ACHN (cell line): ENCODE measurements around the gene MAX.

Source experiments
- DNase-seq: peaks from one replicate; pipeline ENCODE4 v3.0.0-alpha.2; 2015
- in situ Hi-C: cut with HindIII; loops from 2 replicates; pipeline ENCODE4 v1.10.0; 2017; ENCODE audit warnings: low sequenced_read_pairs, low pct_ligation_motif_present, low pct_unique_long_range_greater_than_20kb

The MAX gene

GRCh38 chr14:65079201-65079600 is 23.1 kb downstream of the MAX start:
- DNase-seq, result no peak
- in situ Hi-C loops, result no loop called here

GRCh38 chr14:65077318-65077717 is 25.0 kb downstream of the MAX start:
- no peak for DNase-seq
- in situ Hi-C loops, result no loop called here

- in situ Hi-C loops, result no loop called here
- no peak for DNase-seq
Observed at GRCh38 chr14:65075628-65076325, 26.5 kb downstream of the MAX start.

GRCh38 chr14:65074449-65075150 is 27.7 kb downstream of the MAX start:
- in situ Hi-C loops, result no loop called here
- DNase-seq, result no peak

- in situ Hi-C loops, result no loop called here
- DNase-seq, result no peak
Observed at GRCh38 chr14:65073605-65074201, 28.6 kb downstream of the MAX start.

- in situ Hi-C loops, result no loop called here
- DNase-seq, result no peak
Observed at GRCh38 chr14:65072937-65073336, 29.4 kb downstream of the MAX start.

GRCh38 chr14:65072256-65072655 is 30.1 kb downstream of the MAX start:
- in situ Hi-C loops, result no loop called here
- no peak for DNase-seq

- in situ Hi-C loops, result no loop called here
- DNase-seq, result no peak
Observed at GRCh38 chr14:65071544-65071943, 30.8 kb downstream of the MAX start.

GRCh38 chr14:65070471-65070976 is 31.8 kb downstream of the MAX start:
- in situ Hi-C loops, result no loop called here
- DNase-seq, result no peak

- no peak for DNase-seq
- in situ Hi-C loops, result no loop called here
Observed at GRCh38 chr14:65069874-65070413, 32.4 kb downstream of the MAX start.

- no peak for DNase-seq
- in situ Hi-C loops, result no loop called here
Observed at GRCh38 chr14:65065719-65066118, 36.6 kb downstream of the MAX start.

- in situ Hi-C loops, result no loop called here
- no peak for DNase-seq
Observed at GRCh38 chr14:65062096-65063075, 39.9 kb downstream of the MAX start.

GRCh38 chr14:65057695-65058094 is 44.6 kb downstream of the MAX start:
- in situ Hi-C loops, result no loop called here
- no peak for DNase-seq

GRCh38 chr14:65054471-65055085 is 47.7 kb downstream of the MAX start:
- no peak for DNase-seq
- in situ Hi-C loops, result no loop called here

GRCh38 chr14:65053466-65053865 is 48.9 kb downstream of the MAX start:
- DNase-seq, result no peak
- in situ Hi-C loops, result no loop called here

- in situ Hi-C loops, result no loop called here
- DNase-seq, result no peak
Observed at GRCh38 chr14:65052832-65053231, 49.5 kb downstream of the MAX start.

GRCh38 chr14:65045709-65046108 is 56.6 kb downstream of the MAX start:
- in situ Hi-C loops, result no loop called here

GRCh38 chr14:65045006-65045405 is 57.3 kb downstream of the MAX start:
- in situ Hi-C loops, result no loop called here
- no peak for DNase-seq

More at GRCh38 chr14:65045709-65046108, 56.6 kb downstream of the MAX start:
- DNase-seq, result no peak
